Measurements from ENCODE around the gene LCE3A.

DNA sequence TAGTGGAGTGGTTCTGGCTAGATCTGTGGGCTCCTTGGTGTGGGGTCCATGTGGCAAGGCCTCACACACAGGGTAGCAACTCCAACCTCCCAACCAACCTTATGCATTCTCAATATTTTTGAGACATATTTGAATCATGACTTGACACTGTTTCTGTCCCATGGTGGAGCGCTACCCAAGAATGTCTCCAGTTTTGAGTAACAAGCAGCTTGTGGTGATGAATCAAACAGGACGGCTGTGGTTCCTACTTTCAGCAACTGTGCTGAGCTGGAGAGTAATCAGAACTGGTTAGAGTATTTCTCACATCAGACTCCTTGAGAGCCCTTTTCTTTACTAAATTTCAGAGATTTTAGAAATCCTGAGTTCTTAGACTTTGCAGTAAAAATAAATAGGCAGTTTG lies 45.7 kb downstream of the LCE3A start:
- TF ChIP-seq, protein P1, sequence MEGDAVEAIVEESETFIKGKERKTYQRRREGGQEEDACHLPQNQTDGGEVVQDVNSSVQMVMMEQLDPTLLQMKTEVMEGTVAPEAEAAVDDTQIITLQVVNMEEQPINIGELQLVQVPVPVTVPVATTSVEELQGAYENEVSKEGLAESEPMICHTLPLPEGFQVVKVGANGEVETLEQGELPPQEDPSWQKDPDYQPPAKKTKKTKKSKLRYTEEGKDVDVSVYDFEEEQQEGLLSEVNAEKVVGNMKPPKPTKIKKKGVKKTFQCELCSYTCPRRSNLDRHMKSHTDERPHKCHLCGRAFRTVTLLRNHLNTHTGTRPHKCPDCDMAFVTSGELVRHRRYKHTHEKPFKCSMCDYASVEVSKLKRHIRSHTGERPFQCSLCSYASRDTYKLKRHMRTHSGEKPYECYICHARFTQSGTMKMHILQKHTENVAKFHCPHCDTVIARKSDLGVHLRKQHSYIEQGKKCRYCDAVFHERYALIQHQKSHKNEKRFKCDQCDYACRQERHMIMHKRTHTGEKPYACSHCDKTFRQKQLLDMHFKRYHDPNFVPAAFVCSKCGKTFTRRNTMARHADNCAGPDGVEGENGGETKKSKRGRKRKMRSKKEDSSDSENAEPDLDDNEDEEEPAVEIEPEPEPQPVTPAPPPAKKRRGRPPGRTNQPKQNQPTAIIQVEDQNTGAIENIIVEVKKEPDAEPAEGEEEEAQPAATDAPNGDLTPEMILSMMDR (IDR thresholded peaks at IDR 0.05; ENCODE audit: low read length), result no peak
- TF ChIP-seq EZH2 (IDR thresholded peaks at IDR 0.05; ENCODE audit: borderline replicate concordance, low read length), result no peak

Data from OCI-LY1 (cell line).